ENCODE results near the gene NTM. TPM values are rescaled to one million over a fixed set of nuclear protein-coding genes. Genes with fewer than 3 reads are reported as not detected.

Gene NTM
- total RNA-seq, 1 donor: 52.2 TPM

DNA sequence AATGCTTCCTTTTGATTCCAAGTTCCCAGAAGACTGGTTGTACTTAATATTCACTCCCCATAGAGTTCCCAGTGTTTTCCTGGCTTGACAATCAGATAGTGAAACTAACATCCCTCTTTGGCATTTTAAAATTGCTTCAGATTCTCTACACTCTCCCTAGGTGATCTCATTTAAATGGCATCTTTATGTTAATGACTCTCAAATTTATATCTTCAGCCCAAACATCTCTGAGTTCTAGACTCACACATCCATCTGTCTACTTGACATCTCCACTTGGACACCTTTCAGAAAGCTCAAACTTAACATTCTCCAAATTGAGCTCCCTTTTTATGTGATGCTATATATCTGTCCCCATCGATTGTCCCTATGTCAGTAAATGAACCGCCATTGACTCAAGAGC lies 232.0 kb downstream of the NTM start:
- TF ChIP-seq, protein P1, sequence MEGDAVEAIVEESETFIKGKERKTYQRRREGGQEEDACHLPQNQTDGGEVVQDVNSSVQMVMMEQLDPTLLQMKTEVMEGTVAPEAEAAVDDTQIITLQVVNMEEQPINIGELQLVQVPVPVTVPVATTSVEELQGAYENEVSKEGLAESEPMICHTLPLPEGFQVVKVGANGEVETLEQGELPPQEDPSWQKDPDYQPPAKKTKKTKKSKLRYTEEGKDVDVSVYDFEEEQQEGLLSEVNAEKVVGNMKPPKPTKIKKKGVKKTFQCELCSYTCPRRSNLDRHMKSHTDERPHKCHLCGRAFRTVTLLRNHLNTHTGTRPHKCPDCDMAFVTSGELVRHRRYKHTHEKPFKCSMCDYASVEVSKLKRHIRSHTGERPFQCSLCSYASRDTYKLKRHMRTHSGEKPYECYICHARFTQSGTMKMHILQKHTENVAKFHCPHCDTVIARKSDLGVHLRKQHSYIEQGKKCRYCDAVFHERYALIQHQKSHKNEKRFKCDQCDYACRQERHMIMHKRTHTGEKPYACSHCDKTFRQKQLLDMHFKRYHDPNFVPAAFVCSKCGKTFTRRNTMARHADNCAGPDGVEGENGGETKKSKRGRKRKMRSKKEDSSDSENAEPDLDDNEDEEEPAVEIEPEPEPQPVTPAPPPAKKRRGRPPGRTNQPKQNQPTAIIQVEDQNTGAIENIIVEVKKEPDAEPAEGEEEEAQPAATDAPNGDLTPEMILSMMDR (IDR thresholded peaks at IDR 0.05; ENCODE audit: insufficient read depth, low read length): no peak
- no peak for DNase-seq (ENCODE audit: low read depth)
- no peak overlapping the region for H3K4me3 ChIP-seq (ENCODE audit: low read depth, low read length)

DNA sequence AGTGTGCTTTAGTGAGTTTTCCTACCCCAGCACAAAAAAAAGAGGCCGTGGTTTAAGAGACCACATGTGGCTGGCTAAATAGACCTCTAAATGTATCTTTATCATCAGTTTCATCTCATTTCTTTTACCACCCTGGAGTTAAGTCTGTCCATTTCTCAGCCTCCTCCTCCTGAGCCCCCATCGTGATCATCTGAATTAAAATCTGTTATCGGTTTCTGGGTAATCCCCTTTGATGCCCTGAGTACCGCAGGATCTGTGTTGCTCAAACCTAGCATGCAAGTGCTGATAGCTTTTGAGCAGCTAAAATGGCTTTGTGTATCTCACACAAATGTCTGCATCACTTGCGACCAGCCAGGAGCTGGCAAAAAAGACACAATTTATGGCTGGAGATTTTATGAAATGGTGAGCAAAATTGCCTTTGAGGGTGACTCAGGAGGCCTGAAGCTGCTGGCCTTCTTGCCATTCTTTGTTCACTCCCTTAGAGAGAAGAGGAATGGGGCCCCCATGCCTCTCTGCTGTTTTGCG lies 236.5 kb downstream of the NTM start:
- TF ChIP-seq, protein P1 (IDR thresholded peaks at IDR 0.05; ENCODE audit: insufficient read depth, low read length): no peak
- no peak overlapping the region for H3K4me3 ChIP-seq (ENCODE audit: low read depth, low read length)
- no peak for DNase-seq (ENCODE audit: low read depth)

DNA sequence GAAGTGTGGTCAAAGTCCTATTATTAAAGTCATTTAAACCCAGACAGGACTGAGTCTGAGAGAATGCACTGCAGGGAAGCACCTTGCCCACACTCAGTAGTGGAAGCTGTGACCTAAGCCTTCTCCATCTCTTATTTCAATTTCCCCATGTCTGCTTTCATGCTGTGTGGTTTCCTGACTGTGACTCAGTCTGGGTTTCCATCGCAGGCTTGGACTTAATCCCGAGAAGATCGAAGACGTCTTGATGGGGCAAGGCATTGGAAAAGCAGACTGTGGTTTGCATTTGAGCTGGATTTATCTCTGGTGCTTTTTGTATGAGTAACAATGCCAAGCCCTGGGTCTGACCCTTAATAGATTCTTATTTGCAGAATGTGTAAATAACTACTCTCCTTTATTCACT lies 238.9 kb downstream of the NTM start:
- TF ChIP-seq, protein P1 (IDR thresholded peaks at IDR 0.05; ENCODE audit: insufficient read depth, low read length): no peak
- no peak overlapping the region for H3K4me3 ChIP-seq (ENCODE audit: low read depth, low read length)
- peak; percentile 28 for DNase-seq (ENCODE audit: low read depth)

DNA sequence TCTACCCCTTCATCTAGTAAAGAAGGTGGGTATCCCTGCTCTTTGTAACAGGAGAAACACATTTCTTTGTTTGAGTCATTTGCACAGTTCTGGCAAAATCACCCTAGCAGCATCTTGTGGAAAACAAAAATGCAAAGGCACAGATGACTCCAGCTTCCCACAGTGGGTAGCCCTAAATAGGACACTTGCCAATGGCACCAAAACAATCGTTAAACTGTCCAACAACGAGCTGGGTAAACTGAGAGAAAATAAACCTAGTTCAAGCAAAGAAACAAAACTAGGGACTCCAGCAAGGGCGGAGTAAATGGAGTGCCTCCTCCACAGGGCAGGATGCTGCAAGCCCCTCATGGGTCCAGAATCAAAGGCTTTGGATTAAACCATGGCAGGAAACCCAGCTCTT lies 239.5 kb downstream of the NTM start:
- no peak overlapping the region for H3K4me3 ChIP-seq (ENCODE audit: low read depth, low read length)
- TF ChIP-seq, protein P1 (IDR thresholded peaks at IDR 0.05; ENCODE audit: insufficient read depth, low read length): no peak
- DNase-seq (ENCODE audit: low read depth): no peak

DNA sequence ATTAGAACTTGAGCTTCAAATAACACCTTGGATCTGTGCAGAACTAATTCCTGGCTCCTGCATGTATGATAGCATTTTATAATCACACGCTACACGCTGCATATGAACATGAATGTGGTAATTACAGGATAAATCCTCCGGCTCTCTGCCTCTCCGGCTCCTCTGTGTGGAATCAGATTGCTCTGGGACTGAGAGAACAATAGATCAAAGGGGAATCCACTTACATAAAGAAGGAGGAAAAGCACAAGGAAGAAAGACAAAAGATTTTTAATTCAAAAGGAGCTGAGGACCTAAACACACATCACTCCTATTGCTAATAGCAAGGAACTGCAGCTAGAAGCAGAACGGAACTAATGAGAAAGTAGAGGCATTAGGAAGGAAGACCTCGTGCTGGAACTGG lies 240.9 kb downstream of the NTM start:
- no peak for DNase-seq (ENCODE audit: low read depth)
- H3K4me3 ChIP-seq (ENCODE audit: low read depth, low read length): no peak overlapping the region
- TF ChIP-seq, protein P1 (IDR thresholded peaks at IDR 0.05; ENCODE audit: insufficient read depth, low read length): no peak

DNA sequence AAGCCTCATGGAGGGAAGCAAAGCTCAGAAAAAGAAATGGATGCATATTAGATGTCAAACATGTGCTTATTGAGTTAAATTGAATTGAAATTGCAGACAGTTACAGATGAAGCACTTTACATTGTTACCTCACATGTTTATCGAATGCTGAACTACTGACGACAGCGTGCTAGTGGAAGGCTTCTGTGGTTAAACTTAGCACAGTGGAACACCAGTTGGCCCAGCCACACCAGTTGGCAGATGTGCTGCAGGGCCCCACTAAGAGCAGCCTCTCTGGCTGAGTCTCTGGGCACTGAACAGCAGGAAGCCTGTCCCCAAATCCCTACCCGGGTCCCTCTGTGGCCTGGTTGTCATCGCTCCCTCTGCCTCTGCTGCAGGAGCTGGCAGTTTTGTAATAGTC lies 242.1 kb downstream of the NTM start:
- no peak overlapping the region for H3K4me3 ChIP-seq (ENCODE audit: low read depth, low read length)
- TF ChIP-seq, protein P1 (IDR thresholded peaks at IDR 0.05; ENCODE audit: insufficient read depth, low read length): no peak
- no peak for DNase-seq (ENCODE audit: low read depth)

DNA sequence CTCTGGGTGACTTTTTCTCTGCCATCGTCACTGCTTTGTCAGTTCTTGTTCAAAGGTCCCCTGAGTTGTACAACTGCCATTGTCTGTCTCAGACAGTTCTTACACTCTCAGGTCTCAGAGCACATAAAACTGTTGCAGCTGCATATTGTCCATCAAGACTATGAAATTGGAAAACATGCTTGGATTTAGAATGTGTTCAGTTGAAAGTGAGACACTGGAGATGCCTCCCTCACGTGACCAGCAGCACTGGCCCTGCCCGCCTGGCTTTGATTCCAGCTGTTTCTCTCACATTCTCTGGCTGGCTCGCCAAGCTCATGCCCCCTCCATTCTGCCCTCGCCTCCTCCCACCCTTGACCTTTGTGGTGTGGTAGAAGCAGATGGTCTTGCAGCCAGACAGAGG lies 244.2 kb downstream of the NTM start:
- TF ChIP-seq, protein P1 (IDR thresholded peaks at IDR 0.05; ENCODE audit: insufficient read depth, low read length): no peak
- H3K4me3 ChIP-seq (ENCODE audit: low read depth, low read length): no peak overlapping the region
- DNase-seq (ENCODE audit: low read depth): no peak

Measured in fibroblast of the aortic adventitia (primary cell).